Amygdala (tissue), 56 donors: ENCODE measurements around the gene PFKL.
"Not testable (repeated sequence)": the region's sequence is repeated elsewhere in the genome, so short reads cannot be mapped to it uniquely, and the experiment has no call there.

ENCODE experiments used
- DNase-seq, 56 donors: peaks; one replicate each; lab custom pipeline; 2025; lab: John Stamatoyannopoulos, UW

PFKL gene

GRCh38 chr21:44337941-44338895 is 38.4 kb downstream of the PFKL start:
- DNase-seq, result peak in 51 of 56 donors; percentile 18 to 88 (median 64)

- DNase-seq, result peak; percentile 52 to 99 (median 93)
These were observed 39.4 kb downstream of the PFKL start, which contains the start of gene CFAP410 for GRCh38 chr21:44338971-44339910. CFAP410 (minus strand) TSS chr21:44339390; CDS start chr21:44339194, 196 bp downstream.

GRCh38 chr21:44341726-44342458 is 42.0 kb downstream of the PFKL start:
- not testable (repeated sequence) for DNase-seq

GRCh38 chr21:44342981-44343380 is 43.1 kb downstream of the PFKL start:
- DNase-seq, result not testable (repeated sequence)

- DNase-seq, result no peak
These were observed 44.8 kb downstream of the PFKL start for GRCh38 chr21:44344541-44345183.

GRCh38 chr21:44345495-44345894 is 45.6 kb downstream of the PFKL start:
- no peak for DNase-seq

GRCh38 chr21:44347911-44348451 is 48.1 kb downstream of the PFKL start:
- DNase-seq, result no peak

- no peak for DNase-seq
These were observed 49.0 kb downstream of the PFKL start for GRCh38 chr21:44348861-44349260.

- no peak for DNase-seq
These were observed 49.6 kb downstream of the PFKL start for GRCh38 chr21:44349416-44349846.

GRCh38 chr21:44349847-44350772 is 50.3 kb downstream of the PFKL start:
- peak in 2 of 56 donors; percentile 27 to 28 for DNase-seq

- no peak for DNase-seq
These were observed 51.1 kb downstream of the PFKL start for GRCh38 chr21:44350773-44351481.

- DNase-seq, result no peak
These were observed 51.8 kb downstream of the PFKL start for GRCh38 chr21:44351535-44352252.

GRCh38 chr21:44352253-44352860 is 52.5 kb downstream of the PFKL start:
- DNase-seq, result no peak

- DNase-seq, result peak in 2 of 56 donors; percentile 27 to 56
These were observed 53.5 kb downstream of the PFKL start, which contains the start of gene TRPM2 for GRCh38 chr21:44353191-44353970. TRPM2 (plus strand) TSS chr21:44353621; CDS start chr21:44353701, 80 bp downstream.

- no peak for DNase-seq
These were observed 54.1 kb downstream of the PFKL start for GRCh38 chr21:44354001-44354405.
